NB4 (cell line): ENCODE measurements around the gene AP1M1.

Experiments used
- CTCF ChIP-seq: IDR thresholded peaks from one replicate; pipeline ENCODE4 v1.5.1; 2012; ENCODE audit warnings: low read depth, low read length
- MYC ChIP-seq: IDR thresholded peaks from 2 replicates; pipeline ENCODE4 v1.6.1; 2011; ENCODE audit warnings: low read depth, low read length
- TF ChIP-seq, protein P1 (sequence below): IDR thresholded peaks from 2 replicates; pipeline ENCODE4 v1.6.1; 2011; ENCODE audit warnings: low read depth, low read length

DNA sequence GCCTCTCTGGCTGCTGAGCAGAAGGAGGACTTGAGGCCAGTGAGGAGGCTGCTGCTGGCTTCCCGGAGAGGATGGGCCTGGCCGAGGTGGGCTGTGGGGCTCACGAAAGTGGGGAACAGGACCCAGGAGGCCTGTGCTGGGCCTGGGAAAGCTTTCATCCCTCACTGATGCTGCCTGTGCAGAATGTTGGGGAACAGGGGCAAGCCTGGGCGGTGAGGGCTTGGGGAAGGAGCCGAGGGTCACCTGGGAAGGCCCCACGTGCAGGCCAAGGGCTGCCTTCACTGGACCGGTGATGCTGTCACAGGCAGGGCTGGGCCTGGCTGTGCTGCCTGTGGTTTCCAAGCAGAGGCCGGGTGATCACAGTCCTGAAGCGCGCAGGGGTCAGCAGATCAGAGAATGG is 9.4 kb downstream of the AP1M1 start:
- TF ChIP-seq CTCF (no peak), MYC (no peak)
- TF ChIP-seq, protein P1, sequence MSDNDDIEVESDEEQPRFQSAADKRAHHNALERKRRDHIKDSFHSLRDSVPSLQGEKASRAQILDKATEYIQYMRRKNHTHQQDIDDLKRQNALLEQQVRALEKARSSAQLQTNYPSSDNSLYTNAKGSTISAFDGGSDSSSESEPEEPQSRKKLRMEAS: no peak
